Measurements from ENCODE around the gene HSPD1. TPM values are rescaled to one million over a fixed set of nuclear protein-coding genes. Genes with fewer than 3 reads are reported as not detected.

The HSPD1 gene
- total RNA-seq, 1 donor from 2014 or later: 391 TPM

DNA sequence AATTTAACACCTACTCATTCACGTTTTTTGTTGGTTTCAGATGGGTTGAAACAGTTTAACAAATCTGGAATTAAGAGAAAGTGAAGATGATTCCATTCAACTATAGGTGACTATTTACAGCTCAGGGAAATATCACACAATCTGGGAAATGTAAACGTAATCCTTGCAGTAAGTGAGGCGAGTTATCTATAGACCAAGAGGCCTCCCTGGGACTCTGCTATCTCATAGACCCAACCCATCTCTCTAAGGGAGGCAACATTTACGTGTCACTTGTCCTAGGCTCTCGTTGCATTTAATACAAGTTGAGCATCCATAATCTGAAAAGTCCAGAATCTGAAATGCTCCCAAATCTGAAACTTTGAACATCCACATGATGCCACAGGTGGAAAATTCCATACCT, 14.3 kb upstream of the HSPD1 start:
- FAIRE-seq (no peak), DNase-seq (ENCODE audit: low read depth) (no peak)

DNA sequence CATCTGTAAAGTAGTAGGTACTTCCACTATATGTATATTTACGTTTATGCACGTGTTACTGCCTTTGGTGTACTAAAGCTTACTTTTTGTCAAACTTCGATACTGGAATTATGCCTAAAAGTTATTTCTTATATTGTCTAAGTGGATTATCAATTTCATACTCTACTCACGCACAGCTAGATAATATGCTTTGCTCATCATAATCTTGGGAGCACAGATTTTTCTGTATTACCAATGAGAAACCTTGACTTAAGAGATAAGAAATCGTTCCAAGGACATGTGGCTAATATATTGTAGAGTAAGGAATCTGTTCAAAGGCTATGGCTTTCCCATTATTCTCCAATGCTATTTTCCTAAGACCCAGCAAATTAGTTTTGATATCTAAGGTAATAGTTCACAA, 7.0 kb upstream of the HSPD1 start:
- Histone ChIP-seq H3K4me3 (ENCODE audit: low read depth, low read length) (no peak overlapping the region), H3K36me3 (ENCODE audit: control insufficient read depth, insufficient read depth, low read length) (peaks cover 2% of the 10 kb centered on the region), H3K27me3 (ENCODE audit: control insufficient read depth, insufficient read depth, low read length) (no peaks in the 10 kb centered on the region)
- TF ChIP-seq, protein P1, sequence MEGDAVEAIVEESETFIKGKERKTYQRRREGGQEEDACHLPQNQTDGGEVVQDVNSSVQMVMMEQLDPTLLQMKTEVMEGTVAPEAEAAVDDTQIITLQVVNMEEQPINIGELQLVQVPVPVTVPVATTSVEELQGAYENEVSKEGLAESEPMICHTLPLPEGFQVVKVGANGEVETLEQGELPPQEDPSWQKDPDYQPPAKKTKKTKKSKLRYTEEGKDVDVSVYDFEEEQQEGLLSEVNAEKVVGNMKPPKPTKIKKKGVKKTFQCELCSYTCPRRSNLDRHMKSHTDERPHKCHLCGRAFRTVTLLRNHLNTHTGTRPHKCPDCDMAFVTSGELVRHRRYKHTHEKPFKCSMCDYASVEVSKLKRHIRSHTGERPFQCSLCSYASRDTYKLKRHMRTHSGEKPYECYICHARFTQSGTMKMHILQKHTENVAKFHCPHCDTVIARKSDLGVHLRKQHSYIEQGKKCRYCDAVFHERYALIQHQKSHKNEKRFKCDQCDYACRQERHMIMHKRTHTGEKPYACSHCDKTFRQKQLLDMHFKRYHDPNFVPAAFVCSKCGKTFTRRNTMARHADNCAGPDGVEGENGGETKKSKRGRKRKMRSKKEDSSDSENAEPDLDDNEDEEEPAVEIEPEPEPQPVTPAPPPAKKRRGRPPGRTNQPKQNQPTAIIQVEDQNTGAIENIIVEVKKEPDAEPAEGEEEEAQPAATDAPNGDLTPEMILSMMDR (IDR thresholded peaks at IDR 0.05; ENCODE audit: insufficient read depth, low read length, severe bottlenecking): no peak
- FAIRE-seq: no peak
- no peak for DNase-seq (ENCODE audit: low read depth)

More for the DNA sequence above, 14.3 kb upstream of the HSPD1 start:
- H3K27me3 ChIP-seq (ENCODE audit: control insufficient read depth, insufficient read depth, low read length): no peaks in the 10 kb centered on the region
- no peak overlapping the region for H3K4me3 ChIP-seq (ENCODE audit: low read depth, low read length)
- TF ChIP-seq, protein P1 (IDR thresholded peaks at IDR 0.05; ENCODE audit: insufficient read depth, low read length, severe bottlenecking): no peak
- no peaks in the 10 kb centered on the region for H3K36me3 ChIP-seq (ENCODE audit: control insufficient read depth, insufficient read depth, low read length)

DNA sequence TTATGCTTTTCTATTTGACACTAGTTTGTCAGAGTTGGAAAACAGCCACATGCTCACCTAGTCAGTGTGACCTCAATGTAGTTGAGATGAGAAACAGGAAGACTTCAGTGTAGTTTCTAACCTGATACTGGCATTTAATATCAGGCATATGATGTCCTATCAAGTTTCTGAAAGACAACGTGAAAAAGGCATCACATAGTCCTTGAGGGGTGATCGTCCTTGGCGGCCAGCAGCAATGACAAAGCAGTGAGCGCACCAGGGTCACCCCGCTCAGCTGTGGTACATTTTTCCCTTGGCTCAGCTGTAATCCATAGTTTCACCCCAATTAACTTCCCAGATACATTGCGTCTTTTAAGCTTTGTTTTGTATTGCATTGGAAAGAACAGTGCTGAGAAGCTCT, 4.9 kb upstream of the HSPD1 start:
- Histone ChIP-seq H3K4me3 (ENCODE audit: low read depth, low read length) (no peak overlapping the region), H3K27me3 (ENCODE audit: control insufficient read depth, insufficient read depth, low read length) (no peaks in the 10 kb centered on the region), H3K36me3 (ENCODE audit: control insufficient read depth, insufficient read depth, low read length) (peaks cover 2% of the 10 kb centered on the region)
- TF ChIP-seq, protein P1 (IDR thresholded peaks at IDR 0.05; ENCODE audit: insufficient read depth, low read length, severe bottlenecking): no peak
- DNase-seq (ENCODE audit: low read depth) (no peak), FAIRE-seq (no peak)

DNA sequence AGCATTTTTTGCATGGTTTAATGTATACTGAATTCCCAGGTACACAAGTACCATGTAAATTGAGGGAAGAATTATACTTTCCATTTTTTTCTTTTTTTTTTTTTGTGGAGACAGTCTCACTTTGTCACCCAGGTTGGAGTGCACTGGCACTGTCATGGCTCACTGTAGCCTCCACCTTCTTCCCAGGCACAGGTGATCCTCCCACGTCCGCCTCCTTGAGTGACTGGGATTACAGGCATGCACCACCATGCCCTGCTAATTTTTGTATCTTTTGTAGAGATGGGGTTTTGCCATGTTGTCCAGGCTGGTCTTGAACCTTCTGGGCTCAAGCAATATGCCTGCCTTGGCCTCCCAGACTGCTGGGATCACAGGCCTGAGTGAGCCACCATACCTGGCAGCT, 4.4 kb upstream of the HSPD1 start:
- DNase-seq (ENCODE audit: low read depth): no peak
- Histone ChIP-seq H3K4me3 (ENCODE audit: low read depth, low read length) (no peak overlapping the region), H3K36me3 (ENCODE audit: control insufficient read depth, insufficient read depth, low read length) (peaks cover 2% of the 10 kb centered on the region), H3K27me3 (ENCODE audit: control insufficient read depth, insufficient read depth, low read length) (no peaks in the 10 kb centered on the region)
- FAIRE-seq: no peak
- TF ChIP-seq, protein P1 (IDR thresholded peaks at IDR 0.05; ENCODE audit: insufficient read depth, low read length, severe bottlenecking): no peak

DNA sequence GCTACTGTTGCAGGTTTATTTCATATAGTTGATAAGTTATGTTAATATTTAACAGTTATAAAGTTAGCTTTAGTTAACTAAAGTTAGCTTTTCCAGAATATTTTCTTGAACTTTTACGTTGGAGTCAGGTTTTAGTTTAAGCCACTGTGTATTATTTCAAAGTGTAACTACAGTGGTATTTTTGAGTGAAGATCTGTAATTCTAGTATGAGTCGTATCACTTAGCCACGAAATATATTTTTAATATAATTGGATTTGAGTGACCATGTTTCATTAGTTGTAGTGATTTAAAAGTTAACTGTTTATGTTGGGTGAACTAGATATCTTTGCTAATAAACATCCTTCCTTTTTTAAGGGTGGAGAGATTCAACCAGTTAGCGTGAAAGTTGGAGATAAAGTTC, 3.0 kb upstream of the HSPD1 start:
- Histone ChIP-seq H3K27me3 (ENCODE audit: control insufficient read depth, insufficient read depth, low read length) (no peaks in the 10 kb centered on the region), H3K4me3 (ENCODE audit: low read depth, low read length) (no peak overlapping the region), H3K36me3 (ENCODE audit: control insufficient read depth, insufficient read depth, low read length) (peaks cover 4% of the 10 kb centered on the region)
- FAIRE-seq (no peak), DNase-seq (ENCODE audit: low read depth) (no peak)
- TF ChIP-seq, protein P1 (IDR thresholded peaks at IDR 0.05; ENCODE audit: insufficient read depth, low read length, severe bottlenecking): no peak

DNA sequence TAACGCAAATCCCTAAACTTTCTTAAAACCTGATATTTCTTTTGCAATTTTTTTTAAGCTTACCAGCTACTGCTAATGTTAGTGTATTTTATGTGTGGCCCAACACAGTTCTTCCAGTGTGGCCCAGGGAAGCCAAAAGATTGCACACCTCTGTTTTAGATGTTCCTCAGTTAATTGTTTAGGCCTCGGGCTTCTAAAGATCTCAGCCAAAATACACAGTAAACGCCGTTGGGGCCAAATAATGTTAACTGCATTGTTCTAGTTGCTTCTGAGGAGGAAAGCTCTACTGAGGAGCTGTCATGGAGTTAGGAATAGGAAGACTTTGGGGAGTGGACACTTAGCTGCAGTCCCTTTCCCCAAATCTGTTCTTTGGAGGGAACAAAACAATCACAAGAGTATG, 2.6 kb upstream of the HSPD1 start:
- TF ChIP-seq, protein P1 (IDR thresholded peaks at IDR 0.05; ENCODE audit: insufficient read depth, low read length, severe bottlenecking): no peak
- no peak for DNase-seq (ENCODE audit: low read depth)
- Histone ChIP-seq H3K4me3 (ENCODE audit: low read depth, low read length) (no peak overlapping the region), H3K27me3 (ENCODE audit: control insufficient read depth, insufficient read depth, low read length) (no peaks in the 10 kb centered on the region), H3K36me3 (ENCODE audit: control insufficient read depth, insufficient read depth, low read length) (peaks cover 4% of the 10 kb centered on the region)
- no peak for FAIRE-seq
